Neural crest cell (in vitro differentiated cells): Measurements from ENCODE around the gene INO80E. TPM values are rescaled to one million over a fixed set of nuclear protein-coding genes. Genes with fewer than 3 reads are reported as not detected.
A peak's percentile ranks its signal among the peaks of the same experiment; 100 is the strongest.

Experiments used
- DNase-seq: peaks from one replicate; pipeline ENCODE4 v3.0.0; 2021; ENCODE audit warnings: low read depth, mixed read lengths, low spot score
- H3K27ac Mint-ChIP-seq: one replicate; pipeline ENCODE4 v1.8.0; 2021; ENCODE audit warnings: mild to moderate bottlenecking, mixed read lengths; ENCODE audit not compliant: unreplicated experiment
- H3K27me3 Mint-ChIP-seq: 2 replicates; pipeline ENCODE4 v1.8.0; 2021; ENCODE audit warnings: low read depth, mild to moderate bottlenecking, mixed read lengths
- H3K36me3 Mint-ChIP-seq: 2 replicates; pipeline ENCODE4 v1.8.0; 2021; ENCODE audit warnings: low read depth, mild to moderate bottlenecking, mixed read lengths
- H3K4me1 Mint-ChIP-seq: 2 replicates; pipeline ENCODE4 v1.8.0; 2021; ENCODE audit warnings: mixed read lengths
- H3K4me3 Mint-ChIP-seq: one replicate; pipeline ENCODE4 v1.8.0; 2021; ENCODE audit warnings: mild to moderate bottlenecking, mixed read lengths
- H3K9me3 Mint-ChIP-seq: 2 replicates; pipeline ENCODE4 v1.8.0; 2021; ENCODE audit warnings: mixed read lengths
- total RNA-seq: library from RNA; stranded (reverse); gene quantifications from 2 replicates; pipeline ENCODE4 v1.2.1, GENCODE V29; 2021
- TF ChIP-seq, protein P1 (sequence below): fragments of 200-600 bp; sonication (generic); conservative IDR thresholded peaks from 2 replicates; pipeline ENCODE4 v1.5.0; 2021; ENCODE audit warnings: antibody characterized with exemption, mild to moderate bottlenecking

INO80E gene
- total RNA-seq, 1 donor from 2014 or later, result 88.6 TPM

DNA sequence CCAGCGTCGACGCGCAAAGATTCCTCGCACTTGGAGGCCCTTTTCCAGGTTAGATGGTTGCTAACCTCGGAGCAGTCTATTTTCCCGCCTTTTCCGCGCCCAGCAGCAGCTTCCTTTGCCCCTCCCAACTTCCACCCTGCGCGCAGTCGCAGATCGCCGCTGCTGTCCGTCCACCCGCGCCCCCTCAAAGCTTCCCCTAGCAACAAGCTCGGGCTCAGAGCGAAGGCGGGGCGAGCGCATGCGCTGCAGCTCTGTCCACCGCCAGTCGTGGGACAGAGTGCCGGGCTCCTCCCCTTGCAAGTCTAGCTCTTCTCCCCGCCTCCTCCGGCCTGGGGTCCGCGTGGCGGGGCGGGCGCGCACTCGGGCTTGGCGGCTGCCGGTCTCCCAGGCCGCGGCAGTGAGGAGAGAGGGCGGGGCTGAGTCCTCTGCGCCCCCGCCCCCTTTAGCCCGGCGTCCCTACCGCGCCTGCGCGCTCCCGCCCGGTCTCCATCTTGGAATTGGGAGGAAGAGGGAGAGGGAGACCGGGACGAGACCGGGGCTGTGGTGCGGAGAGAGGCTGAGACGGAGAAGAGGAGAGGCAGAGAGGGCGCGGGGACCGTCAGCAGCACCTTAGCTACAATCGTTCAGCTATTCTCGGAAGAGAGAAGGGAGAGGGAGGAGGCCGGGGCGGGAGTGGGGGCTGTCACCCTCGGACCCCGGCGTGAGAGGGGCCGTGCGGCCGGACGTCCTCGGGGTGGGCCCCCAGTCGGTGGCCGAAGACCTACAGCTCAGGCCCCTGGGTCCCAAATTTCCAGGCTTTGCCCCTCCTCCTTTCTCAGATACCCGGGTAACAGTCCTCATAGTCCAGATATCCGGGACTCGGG is 22.4 kb upstream of the INO80E start, which contains the start of gene TAOK2:
Gene TAOK2, plus strand, starts transcription at position 485 of the 863 bp plus-strand sequence. CDS start 3,905 bp downstream, outside the sequence.
- no peaks in the 10 kb centered on the region for H3K27me3 Mint-ChIP-seq
- TF ChIP-seq, protein P1, sequence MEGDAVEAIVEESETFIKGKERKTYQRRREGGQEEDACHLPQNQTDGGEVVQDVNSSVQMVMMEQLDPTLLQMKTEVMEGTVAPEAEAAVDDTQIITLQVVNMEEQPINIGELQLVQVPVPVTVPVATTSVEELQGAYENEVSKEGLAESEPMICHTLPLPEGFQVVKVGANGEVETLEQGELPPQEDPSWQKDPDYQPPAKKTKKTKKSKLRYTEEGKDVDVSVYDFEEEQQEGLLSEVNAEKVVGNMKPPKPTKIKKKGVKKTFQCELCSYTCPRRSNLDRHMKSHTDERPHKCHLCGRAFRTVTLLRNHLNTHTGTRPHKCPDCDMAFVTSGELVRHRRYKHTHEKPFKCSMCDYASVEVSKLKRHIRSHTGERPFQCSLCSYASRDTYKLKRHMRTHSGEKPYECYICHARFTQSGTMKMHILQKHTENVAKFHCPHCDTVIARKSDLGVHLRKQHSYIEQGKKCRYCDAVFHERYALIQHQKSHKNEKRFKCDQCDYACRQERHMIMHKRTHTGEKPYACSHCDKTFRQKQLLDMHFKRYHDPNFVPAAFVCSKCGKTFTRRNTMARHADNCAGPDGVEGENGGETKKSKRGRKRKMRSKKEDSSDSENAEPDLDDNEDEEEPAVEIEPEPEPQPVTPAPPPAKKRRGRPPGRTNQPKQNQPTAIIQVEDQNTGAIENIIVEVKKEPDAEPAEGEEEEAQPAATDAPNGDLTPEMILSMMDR, result no peak
- H3K36me3 Mint-ChIP-seq, result peaks cover 27% of the 10 kb centered on the region
- peaks cover 38% of the 10 kb centered on the region for H3K4me1 Mint-ChIP-seq
- H3K4me3 Mint-ChIP-seq, result peak within 1 kb of the TSS; percentile 98
- peak within 1 kb of the TSS; percentile 91 for H3K27ac Mint-ChIP-seq
- H3K9me3 Mint-ChIP-seq, result peaks cover 6% of the 10 kb centered on the region
- peak; percentile 99 for DNase-seq

DNA sequence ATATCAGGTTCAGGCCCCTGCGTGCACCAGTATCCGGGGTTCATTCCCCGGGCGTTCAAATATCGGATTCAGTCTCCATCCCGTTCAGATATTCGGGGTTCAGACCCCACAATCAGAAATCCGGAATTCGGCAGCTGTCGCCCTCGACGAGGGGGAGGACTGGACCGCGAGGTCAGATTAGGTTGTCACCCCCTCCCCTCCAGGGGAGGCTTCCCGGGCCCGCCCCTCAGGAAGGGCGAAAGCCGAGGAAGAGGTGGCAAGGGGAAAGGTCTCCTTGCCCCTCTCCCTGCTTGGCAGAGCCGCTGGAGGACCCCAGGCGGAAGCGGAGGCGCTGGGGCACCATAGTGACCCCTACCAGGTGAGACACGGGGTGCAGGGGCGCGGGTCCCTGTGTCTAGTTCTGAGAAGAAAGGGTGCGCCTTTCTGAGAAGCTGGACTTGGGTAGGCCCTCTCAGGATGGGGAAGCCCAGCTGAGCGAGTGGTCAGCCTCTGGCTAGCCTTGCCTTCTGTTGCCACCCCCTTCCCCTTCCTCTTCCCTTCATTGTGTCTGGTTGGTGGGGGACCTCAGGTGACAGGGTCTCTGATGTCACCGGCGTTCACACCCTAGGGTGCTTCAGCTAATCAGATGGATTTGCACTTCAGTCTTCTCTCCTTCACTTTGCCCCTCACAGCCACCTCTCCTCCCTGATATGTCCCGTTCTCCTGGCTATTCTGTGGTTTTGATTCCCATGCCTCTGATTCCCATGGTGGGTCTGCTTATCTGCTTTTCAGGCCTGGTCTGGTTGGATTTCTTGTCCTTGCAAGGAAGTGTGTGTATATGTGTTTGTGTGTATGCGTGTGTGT is 21.5 kb upstream of the INO80E start:
- Mint-ChIP-seq H3K9me3 (peaks cover 6% of the 10 kb centered on the region), H3K4me1 (peaks cover 38% of the 10 kb centered on the region), H3K27ac (peak overlapping the region; percentile 83), H3K36me3 (peaks cover 25% of the 10 kb centered on the region), H3K27me3 (no peaks in the 10 kb centered on the region), H3K4me3 (peak overlapping the region; percentile 98)
- DNase-seq, result no peak
- TF ChIP-seq, protein P1, result no peak

DNA sequence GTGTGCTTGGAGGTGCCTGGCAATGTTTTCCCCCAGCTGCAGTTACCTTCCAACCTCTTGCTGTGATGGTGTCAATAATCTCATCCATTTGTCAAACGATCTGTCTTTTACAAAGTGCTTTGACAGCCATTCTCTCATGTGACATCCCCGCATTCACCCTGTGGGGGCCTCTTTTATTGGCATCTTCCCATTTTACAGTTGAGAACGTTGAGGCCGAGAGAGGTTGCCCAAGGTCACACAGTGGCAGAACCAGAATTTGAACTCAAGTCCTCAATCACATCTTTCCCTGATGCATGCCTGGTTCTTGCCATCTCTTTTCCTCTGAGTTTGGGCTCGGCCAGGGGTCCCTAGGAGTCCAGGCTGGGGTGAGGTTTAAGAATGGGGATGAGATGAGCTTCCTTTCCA is 20.9 kb upstream of the INO80E start:
- DNase-seq, result no peak
- peak overlapping the region; percentile 83 for H3K27ac Mint-ChIP-seq

DNA sequence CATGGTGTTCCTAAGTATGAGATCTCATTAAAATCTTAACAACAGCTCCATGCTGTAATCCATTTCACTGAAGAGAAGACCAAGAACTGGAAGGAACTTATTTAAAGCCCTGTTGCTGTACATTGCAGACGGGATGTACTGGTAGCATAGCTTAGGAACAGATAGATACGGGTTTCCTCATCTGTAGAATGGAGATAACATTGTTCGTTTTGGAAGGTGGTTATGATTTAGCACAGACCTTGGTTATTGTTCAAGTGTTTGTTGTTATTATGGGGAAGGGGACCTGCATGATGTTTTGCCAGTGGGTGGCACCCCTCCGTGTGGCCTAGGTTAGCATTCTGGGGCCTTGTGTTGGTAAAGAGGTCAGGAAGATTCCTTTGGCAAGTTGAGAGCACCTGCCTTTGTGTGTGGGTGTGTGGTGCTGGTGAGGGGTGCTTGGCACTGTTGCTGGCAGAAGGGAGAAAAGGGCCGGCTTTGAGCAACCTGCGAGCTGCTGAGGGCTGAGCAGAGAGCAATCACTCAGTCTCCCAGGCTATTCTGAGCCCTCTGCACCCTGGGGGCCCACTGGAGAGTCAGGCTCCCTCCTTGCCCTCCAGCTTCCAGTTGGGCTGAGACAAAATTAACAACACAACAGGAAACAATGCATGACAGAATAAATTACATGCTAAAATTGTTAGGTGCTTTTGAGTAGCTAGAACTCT is 20.1 kb upstream of the INO80E start:
- Mint-ChIP-seq H3K36me3 (peaks cover 22% of the 10 kb centered on the region), H3K4me1 (peaks cover 38% of the 10 kb centered on the region), H3K27ac (peak overlapping the region; percentile 58), H3K27me3 (no peaks in the 10 kb centered on the region), H3K4me3 (peak overlapping the region; percentile 98), H3K9me3 (peaks cover 6% of the 10 kb centered on the region)
- no peak for DNase-seq
- TF ChIP-seq, protein P1, result no peak

More for the DNA sequence above, 20.9 kb upstream of the INO80E start:
- Mint-ChIP-seq H3K36me3 (peaks cover 22% of the 10 kb centered on the region), H3K4me1 (peaks cover 38% of the 10 kb centered on the region), H3K4me3 (peak overlapping the region; percentile 98), H3K9me3 (peaks cover 6% of the 10 kb centered on the region), H3K27me3 (no peaks in the 10 kb centered on the region)
- TF ChIP-seq, protein P1, result no peak
